GM21526 (cell line): Measurements from ENCODE around the gene TNKS2.
"Not testable (repeated sequence)": the region's sequence is repeated elsewhere in the genome, so short reads cannot be mapped to it uniquely, and the experiment has no call there.

Experiments
- ATAC-seq: cut with Tn5 transposase; IDR thresholded peaks from one replicate; pipeline ENCODE4 v1.9.1; 2021; ENCODE audit warnings: moderate library complexity; ENCODE audit not compliant: unreplicated experiment, low FRiP score

Gene TNKS2

DNA sequence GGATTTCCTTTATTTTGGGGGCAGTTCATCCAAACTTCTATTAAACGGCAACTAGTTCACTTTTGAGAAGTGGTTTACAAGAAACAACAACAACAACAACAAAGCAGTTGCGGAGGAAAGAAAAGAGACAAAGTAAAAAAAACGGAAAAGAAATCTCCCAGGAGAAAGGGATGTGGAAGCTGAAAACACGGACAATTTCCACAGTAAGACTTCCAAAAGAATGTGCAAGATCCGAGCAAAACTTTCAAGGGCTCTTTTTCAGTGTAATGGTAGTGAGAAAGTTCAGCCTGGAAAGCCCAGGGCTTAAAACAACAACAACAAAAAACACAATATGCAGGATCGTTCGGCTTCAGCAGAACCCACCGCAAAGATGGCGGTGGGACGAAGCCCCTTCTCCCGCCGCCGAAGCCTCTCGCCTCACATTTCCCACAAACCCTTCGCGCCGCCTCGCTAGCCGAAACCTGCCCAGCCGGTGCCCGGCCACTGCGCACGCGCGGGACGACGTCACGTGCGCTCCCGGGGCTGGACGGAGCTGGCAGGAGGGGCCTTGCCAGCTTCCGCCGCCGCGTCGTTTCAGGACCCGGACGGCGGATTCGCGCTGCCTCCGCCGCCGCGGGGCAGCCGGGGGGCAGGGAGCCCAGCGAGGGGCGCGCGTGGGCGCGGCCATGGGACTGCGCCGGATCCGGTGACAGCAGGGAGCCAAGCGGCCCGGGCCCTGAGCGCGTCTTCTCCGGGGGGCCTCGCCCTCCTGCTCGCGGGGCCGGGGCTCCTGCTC, at the start of gene TNKS2:
Gene TNKS2 (plus strand): TSS at position 553 of the 775 bp plus-strand sequence. CDS start 265 bp downstream, outside the sequence.
- ATAC-seq, result peak; percentile 67

DNA sequence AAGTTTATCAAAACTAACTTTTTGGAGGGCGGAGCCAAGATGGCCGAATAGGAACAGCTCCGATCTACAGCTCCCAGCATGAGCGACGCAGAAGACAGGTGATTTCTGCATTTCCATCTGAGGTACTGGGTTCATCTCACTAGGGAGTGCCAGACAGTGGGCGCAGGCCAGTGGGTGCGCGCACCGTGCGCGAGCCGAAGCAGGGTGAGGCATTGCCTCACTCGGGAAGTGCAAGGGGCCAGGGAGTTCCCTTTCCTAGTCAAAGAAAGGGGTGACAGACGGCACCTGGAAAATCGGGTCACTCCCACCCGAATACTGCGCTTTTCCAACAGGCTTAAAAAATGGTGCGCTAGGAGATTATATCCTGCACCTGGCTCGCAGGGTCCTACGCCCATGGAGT, 48.6 kb upstream of the TNKS2 start:
- ATAC-seq, result not testable (repeated sequence)

DNA sequence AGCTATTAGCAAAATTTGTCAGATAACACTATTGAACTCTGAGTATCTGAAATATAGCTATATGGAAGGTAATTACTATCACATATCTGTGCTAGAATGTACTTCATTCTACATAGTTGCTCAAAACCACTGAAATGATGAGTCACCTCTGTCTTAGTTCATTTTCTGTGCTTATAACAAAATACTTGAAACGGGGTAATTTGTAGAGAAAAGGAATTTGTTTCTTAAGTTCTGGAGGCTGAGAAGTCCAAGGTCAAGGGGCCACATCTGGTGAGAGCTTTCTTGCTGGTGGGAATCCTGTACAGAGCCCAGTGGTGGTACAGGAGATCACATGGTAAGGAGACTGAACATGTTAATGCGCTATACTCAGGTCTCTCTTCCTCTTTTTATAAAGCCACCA, 41.9 kb upstream of the TNKS2 start:
- ATAC-seq, result no peak

DNA sequence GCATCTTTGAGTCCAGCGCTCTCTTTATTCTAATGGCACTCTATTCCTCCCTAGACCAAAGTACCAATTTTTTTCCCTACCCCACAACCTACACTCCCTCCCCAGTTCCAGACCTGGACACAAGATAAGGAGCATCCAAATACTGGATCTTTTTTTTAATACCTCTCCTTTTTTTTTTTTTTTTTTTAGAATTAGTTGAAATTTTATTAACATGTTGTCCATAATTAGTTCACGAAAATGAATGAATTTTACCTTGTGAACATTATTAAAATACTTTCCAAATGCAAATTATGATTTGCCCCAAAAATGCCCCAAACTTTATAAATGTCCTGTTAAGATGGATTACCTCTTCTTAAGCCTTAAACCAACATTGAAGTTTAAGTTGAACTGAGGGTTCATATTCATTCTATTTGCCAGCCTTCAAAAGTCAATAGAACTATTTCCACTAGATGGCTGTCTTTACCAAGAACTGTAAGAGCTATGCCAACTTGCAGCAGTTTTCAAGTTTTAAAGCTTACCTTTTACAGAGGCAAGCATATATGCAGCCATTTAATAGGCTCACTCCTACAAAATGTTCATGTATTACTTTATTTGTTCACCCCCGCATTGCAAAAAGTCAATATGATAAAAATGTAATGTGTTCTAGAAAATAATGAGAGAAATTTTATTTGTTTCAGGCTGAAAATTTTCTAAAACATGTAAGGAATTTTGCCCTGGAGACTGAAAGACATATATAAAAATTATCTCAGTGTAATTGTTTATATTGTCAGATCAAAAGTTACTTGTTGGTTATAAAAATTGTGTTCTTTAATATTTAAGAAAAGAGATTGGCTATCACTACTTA, 39.7 kb upstream of the TNKS2 start:
- ATAC-seq, result no peak

DNA sequence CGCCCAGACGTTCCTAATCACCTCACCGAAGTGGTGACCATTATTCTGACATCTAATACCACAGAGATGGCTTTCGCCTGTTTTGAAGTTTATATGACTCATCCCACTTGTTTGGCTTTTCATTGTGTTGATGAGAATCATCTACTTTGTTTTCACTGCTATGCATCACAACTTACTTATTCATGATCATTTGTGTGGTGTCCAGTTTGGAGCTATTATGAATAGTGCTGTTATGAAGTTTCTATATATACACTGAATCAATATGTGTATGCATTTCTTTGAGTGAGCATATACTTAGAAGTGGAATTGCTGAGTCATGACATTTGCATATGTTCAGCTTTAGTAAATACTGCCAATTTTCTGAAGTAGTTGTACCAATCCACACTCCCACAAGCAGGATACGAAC, 38.6 kb upstream of the TNKS2 start:
- ATAC-seq, result no peak

DNA sequence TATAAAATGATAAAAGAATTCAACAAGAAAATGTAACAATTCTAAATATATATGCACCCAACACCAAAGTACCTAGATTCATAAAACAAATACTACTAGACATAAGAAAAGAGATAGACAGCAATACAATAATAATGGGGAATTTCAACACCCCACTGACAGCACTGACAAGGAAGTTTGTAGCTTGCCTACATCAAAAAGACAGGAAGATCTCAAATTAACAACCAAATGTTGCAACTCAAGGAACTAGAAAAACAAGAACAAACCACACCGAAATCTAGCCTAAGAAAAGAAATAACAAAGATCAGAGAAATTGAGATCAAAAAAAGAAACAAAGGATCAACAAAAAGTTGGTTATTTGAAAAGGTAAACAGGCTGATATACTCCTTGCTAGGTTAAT, 36.5 kb upstream of the TNKS2 start:
- ATAC-seq, result no peak

DNA sequence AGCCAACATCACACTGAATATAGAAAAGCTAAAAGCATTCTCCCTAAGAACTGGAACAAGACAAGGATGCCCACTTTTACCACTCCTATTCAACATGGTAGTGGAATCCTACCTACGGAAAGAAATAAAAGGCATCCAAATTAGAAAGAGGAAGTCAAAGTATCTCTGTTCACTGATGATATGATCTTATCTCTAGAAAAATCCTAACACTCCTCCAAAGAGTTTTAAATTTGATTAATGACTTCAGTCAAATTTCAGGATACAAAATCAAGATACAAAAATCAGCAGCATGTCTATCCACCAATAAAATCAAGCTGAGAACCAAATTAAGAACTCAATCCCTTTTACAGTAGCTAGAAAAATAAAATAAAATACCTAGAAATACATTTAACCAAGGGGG, 35.3 kb upstream of the TNKS2 start:
- ATAC-seq, result no peak

DNA sequence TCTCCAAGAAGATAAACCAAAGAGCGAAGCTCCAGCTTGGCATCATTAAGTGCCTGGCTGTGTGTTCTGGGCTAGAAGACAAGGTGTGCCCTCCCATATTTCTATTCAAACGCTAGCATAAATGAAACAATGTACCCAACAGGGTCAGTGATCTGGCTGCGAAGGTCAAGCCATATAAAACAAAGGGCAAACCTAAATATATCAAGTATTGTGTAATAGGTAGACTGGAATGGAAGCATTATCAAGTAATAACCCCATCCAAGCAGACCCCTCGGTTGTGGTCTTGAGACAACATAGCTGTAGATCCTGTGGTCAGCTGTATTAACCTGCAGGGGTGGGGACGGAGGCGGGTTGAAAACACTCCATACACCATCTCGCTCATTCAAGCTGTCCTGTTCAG, 31.6 kb upstream of the TNKS2 start:
- ATAC-seq, result no peak

DNA sequence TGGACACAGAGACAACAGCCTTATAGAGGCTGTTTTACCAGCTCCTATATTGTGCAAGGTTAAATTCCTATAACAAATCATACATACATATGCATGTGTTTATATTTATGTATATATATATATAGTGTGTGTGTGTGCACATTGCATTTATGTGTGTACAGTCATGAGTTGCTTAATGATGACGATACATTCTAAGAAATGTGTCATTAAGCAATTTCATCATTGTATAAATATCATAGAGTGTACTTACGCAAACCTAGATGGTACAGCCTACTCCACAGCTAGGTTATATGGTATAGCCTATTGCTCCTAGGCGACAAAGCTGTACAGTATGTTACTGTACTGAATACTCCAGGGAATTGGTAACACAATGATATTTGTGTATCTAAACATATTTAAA, 30.1 kb upstream of the TNKS2 start:
- ATAC-seq, result no peak

DNA sequence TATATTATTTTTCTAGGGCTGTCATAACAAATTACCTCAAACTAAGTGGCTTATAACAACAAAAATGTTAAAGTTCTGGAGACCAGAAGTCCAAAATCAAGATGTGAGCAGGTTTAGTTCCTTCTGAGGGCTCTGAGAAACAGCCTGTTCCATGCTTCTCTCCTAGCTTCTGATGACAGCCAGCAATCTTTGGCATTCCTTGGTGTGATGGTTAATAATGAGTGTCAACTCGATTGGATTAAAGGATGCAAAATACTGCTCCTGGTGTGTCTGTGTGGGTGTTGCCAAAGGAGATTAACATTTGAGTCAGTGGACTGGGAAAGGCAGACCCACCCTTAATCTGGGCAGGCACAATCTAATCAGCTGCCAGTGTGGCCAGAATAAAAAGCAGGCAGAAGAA, 26.3 kb upstream of the TNKS2 start:
- no peak for ATAC-seq

DNA sequence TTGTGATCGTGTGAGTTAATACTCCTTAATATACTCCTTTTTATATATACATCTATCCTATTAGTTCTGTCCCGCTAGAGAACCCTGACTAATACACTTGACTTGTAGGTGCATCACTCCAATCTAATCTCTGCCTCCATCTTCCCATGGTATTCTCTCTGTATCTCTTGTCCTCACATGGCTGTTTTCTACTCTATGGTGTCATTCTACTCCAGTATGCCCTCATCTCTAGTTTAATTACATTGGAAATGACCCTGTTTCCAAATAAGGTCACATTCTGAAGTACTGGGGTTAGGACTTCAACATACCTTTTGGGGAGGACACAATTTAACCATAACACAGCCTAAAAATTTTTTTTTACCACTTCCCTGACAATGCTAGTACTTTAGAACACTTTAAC, 25.8 kb upstream of the TNKS2 start:
- ATAC-seq, result no peak

DNA sequence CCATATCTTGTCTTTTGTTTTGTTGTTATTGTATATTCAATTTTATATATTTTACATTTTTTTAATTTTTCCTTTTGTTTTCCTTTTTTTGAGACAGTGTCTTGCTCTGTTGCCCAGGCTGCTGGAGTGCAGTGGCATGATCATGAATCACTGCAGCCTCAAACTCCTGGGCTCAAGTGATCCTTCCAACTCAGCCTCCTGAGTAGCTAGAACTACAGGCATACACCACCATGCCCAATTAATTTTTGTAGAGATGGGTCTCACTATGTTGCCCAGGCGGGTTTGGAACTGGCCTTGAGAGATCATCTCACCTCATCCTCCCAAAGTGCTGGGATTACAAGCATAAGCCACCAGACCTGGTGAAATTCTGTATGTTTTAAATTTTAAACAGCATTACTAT, 25.4 kb upstream of the TNKS2 start:
- ATAC-seq, result no peak

DNA sequence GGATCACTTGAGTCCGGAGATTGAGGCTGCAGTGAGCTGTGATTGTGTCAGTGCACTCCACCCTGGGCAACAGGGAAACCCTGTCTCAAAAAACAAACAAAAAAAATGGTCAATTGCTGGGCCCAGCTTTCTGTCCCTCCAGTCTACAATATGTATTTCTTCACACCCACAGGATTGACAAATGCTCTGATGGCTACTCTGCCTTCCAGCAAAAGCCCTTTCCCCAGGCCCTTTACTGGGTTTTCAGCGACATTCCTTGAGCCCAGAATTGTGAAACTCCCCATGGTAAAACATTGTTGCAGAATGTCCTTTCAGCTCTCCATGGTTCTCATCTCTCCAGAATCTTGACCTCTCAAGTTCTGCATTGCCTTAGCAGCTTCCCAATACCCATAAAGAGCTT, 23.7 kb upstream of the TNKS2 start:
- ATAC-seq, result no peak

DNA sequence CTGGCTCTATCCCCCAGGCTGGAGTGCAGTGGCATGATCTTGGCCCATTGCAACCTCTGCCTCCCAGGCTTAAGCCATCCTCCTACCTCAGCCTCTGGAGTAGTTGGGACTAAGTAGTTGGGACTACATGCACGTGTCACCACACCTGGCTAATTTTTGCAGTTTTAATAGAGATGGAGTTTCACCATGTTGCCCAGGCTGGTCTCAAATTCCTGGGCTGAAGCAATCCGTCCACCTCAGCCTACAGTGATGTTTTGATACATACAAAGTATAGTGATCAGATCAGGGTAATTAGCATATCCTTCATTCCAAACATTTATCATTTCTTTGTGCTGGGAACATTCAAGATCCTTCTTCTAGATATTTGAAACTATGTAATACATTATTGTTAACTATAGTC, 22.5 kb upstream of the TNKS2 start:
- ATAC-seq, result no peak

DNA sequence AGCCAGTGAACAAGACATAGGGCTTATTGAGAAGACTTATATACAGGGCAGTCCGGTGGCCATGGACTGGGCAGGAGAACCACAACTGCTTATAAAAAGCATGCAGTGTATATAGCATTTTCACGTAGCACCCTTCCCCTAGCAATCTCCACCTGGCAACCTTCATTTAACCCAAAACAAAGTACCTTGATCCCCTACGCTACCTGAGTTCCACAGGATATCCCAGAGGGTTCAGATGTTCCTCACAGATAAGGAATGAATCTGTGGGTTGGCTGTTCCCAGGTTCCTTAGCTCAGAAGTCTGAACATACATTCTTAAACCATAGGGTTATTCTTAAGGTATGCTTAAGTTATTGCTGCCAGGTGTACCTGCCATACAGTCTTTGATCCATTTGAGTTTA, 22.0 kb upstream of the TNKS2 start:
- ATAC-seq, result no peak

DNA sequence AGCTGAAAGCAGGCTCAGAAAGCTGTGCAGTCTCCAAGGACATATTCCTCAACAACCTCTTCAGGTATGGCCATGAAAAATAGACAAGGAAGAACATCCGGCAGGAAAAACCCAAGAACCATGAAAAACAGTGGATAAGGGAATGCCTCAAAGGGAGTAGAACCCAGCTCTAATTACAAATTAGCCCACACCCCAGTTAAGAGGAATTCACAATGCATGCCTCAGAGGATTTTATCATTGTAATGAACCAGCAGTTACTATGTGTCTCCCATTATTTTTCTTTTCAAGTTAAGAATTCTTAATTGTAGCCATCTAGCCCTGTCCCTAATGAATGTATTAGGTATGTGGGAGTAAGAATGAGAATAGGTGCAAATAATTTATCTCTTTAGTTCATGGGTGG, 19.7 kb upstream of the TNKS2 start:
- no peak for ATAC-seq

DNA sequence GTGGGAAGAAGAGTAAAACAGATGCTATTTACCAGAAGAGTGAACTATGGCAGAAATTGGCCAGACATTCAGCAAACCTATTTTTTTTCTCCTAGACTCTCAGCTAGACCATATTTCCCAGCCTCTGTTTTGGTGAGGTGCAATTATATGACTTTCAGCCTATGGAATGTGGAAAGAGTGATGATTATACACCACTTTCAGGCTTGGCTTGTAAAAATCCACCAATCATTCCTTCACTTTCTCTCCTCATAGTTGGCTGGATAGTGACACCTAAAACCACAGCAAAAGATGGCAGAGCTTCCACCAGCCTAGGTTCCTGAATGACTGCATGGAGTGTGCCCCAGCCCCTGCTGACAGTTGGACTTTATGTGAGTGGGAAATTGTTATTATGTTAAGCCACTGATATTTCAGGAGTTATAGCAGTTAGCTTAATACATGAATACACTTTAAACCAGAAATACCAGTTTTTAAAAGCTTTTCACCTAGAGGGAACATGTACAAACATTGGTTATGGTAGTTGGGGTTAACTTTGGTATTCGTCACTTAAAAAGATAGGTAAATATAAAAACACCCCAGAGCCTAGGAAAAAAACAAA, 19.1 kb upstream of the TNKS2 start:
- ATAC-seq, result no peak

DNA sequence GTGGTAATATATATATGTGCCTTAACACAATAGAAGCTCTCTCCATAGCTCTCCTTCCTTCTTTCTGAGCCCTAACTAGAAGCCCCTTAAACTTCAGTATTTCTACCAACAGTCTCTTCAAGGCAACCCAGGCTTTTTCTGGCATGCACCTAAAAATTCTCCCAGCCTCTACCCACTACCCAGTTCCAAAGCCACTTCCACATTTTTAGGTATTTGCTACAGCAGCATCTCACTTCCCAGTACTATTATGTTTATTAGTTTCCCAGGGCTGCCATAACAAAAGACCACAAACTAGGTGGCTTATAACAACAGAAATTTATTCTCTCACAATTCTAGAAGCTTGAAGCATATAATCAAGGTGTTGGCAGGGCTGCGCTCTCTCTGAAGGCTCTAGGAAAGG, 15.7 kb upstream of the TNKS2 start:
- no peak for ATAC-seq

DNA sequence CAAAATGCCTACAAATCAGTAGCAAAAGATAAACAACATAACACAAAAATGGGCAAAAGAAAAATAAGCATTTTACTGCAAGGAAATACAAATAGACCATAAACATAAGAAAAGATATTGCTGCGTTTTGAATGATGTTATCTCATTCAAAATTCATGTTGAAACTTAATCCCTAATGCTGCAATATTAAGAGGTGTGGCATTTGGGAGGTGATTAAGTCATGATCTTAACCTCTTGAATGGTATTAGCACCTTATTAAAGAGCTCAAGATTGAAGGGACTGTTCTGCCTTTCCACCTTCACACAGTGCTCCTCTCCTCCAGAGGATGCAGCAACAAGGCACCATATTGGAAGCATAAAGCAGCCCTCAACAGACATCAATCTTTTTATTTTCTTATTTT, 12.4 kb upstream of the TNKS2 start:
- ATAC-seq, result no peak

DNA sequence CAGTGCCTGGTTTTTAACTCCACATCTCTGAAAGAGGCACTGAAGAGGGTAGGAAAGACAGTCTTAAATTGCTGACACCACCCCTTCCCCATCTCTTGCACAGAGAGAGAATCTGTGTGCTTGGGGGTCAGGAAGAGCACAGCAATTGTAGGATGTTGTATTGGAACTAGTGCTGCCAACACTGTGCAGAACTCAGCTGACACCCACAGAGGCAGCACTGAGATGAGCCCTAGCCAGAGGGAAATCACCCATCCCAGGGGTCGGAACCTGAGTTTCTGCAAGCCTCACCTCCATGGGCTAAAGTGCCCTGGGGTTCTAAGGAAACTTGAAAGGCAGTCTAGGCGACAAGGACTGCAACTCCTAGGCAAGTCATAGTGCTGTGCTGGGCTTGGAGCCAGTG, 11.0 kb upstream of the TNKS2 start:
- ATAC-seq, result no peak

DNA sequence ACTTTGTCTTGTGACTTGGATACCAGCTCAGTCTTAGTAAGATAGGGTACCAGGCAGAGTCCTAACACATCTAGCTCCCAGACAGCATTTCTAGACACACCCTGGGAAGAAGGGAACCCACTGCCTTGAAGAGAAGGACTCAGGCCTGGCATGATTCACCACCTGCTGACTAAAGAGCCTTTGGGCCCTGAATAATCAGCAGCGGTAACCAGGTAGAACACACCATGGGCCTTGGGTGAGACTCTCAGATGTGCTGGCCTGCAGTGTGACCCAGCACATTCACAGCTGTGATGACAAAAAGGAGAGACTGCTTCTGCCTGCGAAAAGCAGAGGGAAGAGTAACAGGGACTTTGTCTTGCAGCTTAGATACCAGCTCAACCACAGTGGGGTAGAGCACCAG, 10.4 kb upstream of the TNKS2 start:
- ATAC-seq, result no peak

DNA sequence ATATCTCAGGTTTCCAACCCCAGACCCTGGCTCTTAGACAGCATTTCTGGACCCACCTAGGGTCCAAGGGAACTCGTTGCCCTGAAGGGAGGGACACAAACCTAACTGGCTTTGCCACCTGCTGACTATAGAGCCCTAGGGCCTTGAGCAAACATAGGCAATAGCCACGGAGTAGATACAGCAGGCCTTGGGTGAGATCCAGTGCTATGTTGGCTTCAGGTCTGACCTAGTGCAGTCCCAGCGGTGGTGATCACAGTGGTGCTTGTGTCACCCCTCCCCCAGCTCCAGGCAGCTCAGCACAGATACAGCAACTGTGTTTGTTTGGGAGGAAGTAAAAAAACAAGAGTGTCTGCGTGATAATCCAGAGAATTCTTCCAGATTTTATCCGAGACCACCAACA, 9.7 kb upstream of the TNKS2 start:
- ATAC-seq, result no peak
